Measurements from ENCODE around the gene GNA15.

The GNA15 gene

GRCh38 chr19:3100331-3100730 is 35.5 kb upstream of the GNA15 start:
- TF ChIP-seq, protein P1, sequence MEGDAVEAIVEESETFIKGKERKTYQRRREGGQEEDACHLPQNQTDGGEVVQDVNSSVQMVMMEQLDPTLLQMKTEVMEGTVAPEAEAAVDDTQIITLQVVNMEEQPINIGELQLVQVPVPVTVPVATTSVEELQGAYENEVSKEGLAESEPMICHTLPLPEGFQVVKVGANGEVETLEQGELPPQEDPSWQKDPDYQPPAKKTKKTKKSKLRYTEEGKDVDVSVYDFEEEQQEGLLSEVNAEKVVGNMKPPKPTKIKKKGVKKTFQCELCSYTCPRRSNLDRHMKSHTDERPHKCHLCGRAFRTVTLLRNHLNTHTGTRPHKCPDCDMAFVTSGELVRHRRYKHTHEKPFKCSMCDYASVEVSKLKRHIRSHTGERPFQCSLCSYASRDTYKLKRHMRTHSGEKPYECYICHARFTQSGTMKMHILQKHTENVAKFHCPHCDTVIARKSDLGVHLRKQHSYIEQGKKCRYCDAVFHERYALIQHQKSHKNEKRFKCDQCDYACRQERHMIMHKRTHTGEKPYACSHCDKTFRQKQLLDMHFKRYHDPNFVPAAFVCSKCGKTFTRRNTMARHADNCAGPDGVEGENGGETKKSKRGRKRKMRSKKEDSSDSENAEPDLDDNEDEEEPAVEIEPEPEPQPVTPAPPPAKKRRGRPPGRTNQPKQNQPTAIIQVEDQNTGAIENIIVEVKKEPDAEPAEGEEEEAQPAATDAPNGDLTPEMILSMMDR (IDR thresholded peaks at IDR 0.05; ENCODE audit: low read depth, low read length), result peak; percentile 40
- Histone ChIP-seq H3K9me3 (no peaks in the 10 kb centered on the region), H3K4me3 (ENCODE audit: low read depth, low read length) (no peak overlapping the region), H3K36me3 (no peaks in the 10 kb centered on the region), H3K27me3 (no peaks in the 10 kb centered on the region), H3K4me1 (peaks cover 21% of the 10 kb centered on the region)
- peak; percentile 83 for DNase-seq

DNA sequence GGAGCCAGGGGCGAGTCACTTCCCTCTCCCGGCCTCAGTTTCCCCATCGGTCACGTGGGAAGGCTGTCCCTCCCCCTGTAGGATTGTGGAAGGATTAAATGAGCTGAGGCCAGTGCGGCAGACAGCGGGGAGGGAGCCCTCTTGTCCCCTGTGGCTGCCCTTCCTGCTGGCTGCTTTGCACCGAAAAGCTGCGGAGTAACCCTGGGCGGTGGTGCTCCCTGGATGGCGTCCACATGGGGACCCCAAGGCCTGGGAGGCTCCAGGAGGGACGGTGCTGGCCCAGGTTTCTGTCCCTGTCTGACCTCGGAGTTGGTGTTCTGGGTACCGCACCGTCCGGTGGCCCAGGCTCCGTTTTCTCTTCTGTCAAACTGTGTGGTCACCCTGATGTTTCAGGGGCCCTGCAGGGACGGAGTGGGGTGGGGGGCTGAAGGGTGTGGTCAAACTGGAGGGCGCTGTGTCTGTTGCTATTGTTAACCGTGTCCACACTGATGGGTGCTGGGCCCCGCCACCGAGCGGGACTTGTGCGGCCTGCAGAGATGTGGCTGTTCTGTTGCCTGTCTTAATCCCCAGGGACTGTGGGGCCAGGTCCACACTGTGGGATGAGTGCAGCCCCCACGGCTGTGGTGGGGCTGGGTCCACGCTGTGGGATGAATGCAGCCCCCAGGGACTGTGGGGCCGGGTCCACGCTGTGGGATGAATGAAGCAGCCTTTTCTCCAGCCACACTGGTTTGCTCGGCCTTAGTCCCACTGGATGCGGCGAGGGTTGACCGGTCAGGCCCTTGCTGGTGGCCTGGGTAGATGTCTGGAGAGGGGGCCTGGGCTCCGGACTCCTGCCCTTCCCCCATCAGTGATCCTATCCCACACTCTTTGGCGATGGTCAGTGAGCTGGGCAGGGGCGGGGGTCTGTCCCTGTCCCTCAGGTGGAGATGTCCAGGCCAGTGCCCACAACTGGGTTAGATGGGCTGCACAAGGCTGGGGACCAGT is 34.8 kb upstream of the GNA15 start:
- H3K9me3 ChIP-seq, result no peaks in the 10 kb centered on the region
- peaks cover 21% of the 10 kb centered on the region for H3K4me1 ChIP-seq
- no peaks in the 10 kb centered on the region for H3K27me3 ChIP-seq
- DNase-seq, result peak; percentile 50
- TF ChIP-seq, protein P1 (IDR thresholded peaks at IDR 0.05; ENCODE audit: low read depth, low read length), result no peak
- H3K4me3 ChIP-seq (ENCODE audit: low read depth, low read length), result no peak overlapping the region
- no peaks in the 10 kb centered on the region for H3K36me3 ChIP-seq

DNA sequence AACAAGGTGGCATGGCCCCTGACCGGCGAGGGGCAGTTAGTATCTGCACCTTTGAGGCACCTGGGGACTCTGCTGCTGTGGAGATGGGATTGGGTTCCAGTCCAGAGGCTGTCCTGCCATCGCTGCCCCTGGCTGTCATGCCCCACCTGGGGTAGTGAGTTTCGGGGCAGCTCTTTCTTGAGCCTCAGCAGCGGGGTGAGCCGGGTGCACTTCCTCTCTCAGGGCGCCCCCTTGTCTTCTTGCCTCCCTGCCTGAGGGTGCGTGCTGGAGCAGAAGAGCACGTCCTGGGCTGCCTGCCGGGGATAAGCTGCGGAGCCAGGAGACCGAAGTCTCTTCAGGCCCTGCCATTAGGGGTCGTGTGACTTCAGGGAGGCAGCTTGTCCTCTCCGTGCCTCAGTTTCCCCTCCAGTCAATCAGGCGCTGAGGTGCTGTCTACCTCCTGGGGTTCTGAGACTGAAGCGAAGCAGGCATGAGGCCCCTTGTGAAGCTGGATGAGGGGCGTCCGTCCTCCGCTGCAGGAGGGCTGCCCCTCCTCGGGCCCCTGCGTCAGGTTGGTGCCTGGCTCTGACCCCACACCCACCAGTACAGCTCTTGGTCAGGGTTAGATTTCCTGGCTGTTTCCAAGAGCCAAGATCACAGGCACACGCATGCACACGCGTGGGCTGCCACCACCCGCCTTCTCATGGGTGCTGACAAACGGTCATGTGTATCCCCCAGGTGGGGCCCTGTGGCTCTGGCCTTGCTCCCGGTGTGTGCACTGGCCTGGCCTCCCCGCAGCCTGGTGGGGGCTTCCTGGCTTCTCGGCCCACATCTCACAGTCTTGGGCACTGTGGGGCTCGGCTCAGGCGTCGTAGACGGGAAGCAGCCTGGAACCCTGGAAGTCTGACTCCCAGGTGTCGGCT is 33.3 kb upstream of the GNA15 start:
- TF ChIP-seq, protein P1 (IDR thresholded peaks at IDR 0.05; ENCODE audit: low read depth, low read length), result no peak

GRCh38 chr19:3104708-3104983 is 31.2 kb upstream of the GNA15 start:
- H3K36me3 ChIP-seq, result no peaks in the 10 kb centered on the region
- peaks cover 13% of the 10 kb centered on the region for H3K4me1 ChIP-seq
- no peak for DNase-seq
- H3K4me3 ChIP-seq (ENCODE audit: low read depth, low read length), result no peak overlapping the region
- H3K9me3 ChIP-seq, result no peaks in the 10 kb centered on the region
- TF ChIP-seq, protein P1 (IDR thresholded peaks at IDR 0.05; ENCODE audit: low read depth, low read length), result no peak
- no peaks in the 10 kb centered on the region for H3K27me3 ChIP-seq

More for the DNA sequence above, 33.3 kb upstream of the GNA15 start:
- Histone ChIP-seq H3K27me3 (no peaks in the 10 kb centered on the region), H3K4me3 (ENCODE audit: low read depth, low read length) (no peak overlapping the region), H3K9me3 (no peaks in the 10 kb centered on the region), H3K4me1 (peaks cover 21% of the 10 kb centered on the region), H3K36me3 (no peaks in the 10 kb centered on the region)
- no peak for DNase-seq

- Histone ChIP-seq H3K27me3 (no peaks in the 10 kb centered on the region), H3K36me3 (peaks cover 5% of the 10 kb centered on the region; the same call in 1 of the 2 replicates), H3K4me1 (peaks cover 3% of the 10 kb centered on the region), H3K4me3 (ENCODE audit: low read depth, low read length) (no peak overlapping the region), H3K9me3 (no peaks in the 10 kb centered on the region)
- TF ChIP-seq, protein P1 (IDR thresholded peaks at IDR 0.05; ENCODE audit: low read depth, low read length), result no peak
- DNase-seq, result no peak
Measured at GRCh38 chr19:3105641-3106508, 30.0 kb upstream of the GNA15 start.
